Effector memory CD8-positive, alpha-beta T cell (primary cell): ENCODE measurements around the gene LRRC4B.

Experiments used
- ATAC-seq: fragments of 150-1000 bp; cut with Tn5 transposase; replicated peaks from 2 replicates; pipeline ENCODE4 v1.10.0; 2021; ENCODE audit warnings: mild to moderate bottlenecking, moderate library complexity
- DNase-seq, 3 experiments: peaks; one replicate each; pipeline ENCODE4 v3.0.0; 2021
- H3K27ac Mint-ChIP-seq, 2 donors: one replicate each; pipeline ENCODE4 v1.8.0; 2022; ENCODE audit warnings: mild to moderate bottlenecking in 2 of 2, mixed read lengths in 2 of 2, moderate library complexity in 2 of 2
- H3K27me3 Mint-ChIP-seq, 2 donors: one replicate each; pipeline ENCODE4 v1.8.0; 2022; ENCODE audit warnings: mixed read lengths in 2 of 2
- H3K36me3 Mint-ChIP-seq: one replicate; pipeline ENCODE4 v1.8.0; 2022; ENCODE audit warnings: mild to moderate bottlenecking, moderate library complexity, mixed read lengths; ENCODE audit not compliant: insufficient read depth
- H3K4me1 Mint-ChIP-seq, 2 donors: one replicate each; pipeline ENCODE4 v1.8.0; 2022; ENCODE audit warnings: low read depth in 2 of 2, mixed read lengths in 2 of 2
- H3K4me3 Mint-ChIP-seq, 2 donors: one replicate each; pipeline ENCODE4 v1.8.0; 2022; ENCODE audit warnings: mild to moderate bottlenecking in 2 of 2, mixed read lengths in 2 of 2, moderate library complexity in 2 of 2
- H3K9me3 Mint-ChIP-seq, 2 donors: one replicate each; pipeline ENCODE4 v1.8.0; 2022; ENCODE audit warnings: mixed read lengths in 2 of 2

The LRRC4B gene

DNA sequence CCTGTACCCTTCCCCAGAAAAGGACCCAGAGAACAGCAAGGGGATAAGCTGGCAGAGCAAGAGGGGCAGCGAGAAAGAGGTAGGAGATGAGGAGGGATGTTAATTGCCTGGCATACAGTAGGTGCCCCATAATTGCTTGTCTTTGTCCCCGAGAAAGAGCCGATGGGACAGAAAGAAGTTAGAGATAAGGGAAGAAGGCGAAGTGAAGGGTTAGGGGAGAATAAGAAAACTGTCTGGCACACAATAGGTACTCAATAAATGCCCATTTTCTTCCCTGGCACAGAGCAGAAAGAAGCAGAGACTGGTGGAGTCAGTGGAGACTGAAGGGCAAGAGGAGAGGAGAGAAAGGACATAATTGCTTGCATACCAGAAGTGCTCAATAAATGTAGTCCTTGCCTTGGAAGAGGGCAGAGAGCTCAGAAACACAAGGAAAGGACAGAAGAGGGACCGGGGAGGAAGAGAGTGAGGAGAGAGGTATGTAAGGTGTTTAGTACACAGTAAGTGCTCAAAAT, 73.2 kb downstream of the LRRC4B start:
- Mint-ChIP-seq H3K4me3 (no peak overlapping the region), H3K27ac (peak overlapping the region; percentile 10 to 46), H3K9me3 (no peaks in the 10 kb centered on the region), H3K27me3 (no peaks in the 10 kb centered on the region), H3K36me3 (no peaks in the 10 kb centered on the region), H3K4me1 (peaks cover 15 to 20% of the 10 kb centered on the region in 2 donors)
- no peak for ATAC-seq
- no peak for DNase-seq

DNA sequence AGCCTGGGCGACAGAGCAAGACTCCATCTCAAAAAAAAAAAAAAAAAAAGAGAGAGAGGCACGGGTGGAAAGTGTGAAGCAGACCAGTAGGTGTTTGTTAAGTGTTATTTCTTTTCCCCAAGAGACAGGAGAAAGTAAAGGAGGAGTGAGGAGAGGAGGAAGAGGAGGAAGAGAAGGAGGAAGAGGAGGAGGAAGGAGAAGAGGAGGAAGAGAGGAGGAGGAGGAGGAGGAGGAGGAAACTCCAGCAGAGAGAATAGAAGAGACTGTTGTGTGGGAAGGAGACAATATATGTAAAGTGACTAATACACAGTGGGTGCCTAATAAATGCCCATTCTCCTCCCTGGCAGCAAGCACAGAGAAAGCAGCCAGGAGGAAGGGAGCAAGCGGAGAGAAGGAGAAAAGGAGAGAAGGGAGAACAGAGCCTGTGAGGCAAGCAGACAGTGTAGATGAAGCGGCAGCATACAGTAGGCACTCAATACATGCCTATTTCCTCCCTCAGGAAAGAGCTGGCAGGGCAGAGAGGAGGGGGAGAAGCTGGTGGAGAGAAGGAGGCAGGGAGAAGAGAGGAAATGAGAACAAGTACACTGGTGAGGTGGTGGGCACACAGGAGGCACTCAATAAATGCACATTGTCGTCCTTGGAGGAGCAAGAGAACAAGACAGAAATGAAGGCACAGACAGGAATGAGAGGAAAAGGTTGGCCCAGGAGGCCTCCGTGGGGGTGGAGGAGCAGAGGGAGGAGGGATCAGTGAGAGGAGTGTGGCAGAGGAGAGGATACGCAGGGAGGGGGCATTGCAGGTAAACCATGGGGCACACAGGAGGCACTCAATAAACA, 73.8 kb downstream of the LRRC4B start:
- Mint-ChIP-seq H3K36me3 (no peaks in the 10 kb centered on the region), H3K27me3 (no peaks in the 10 kb centered on the region), H3K9me3 (no peaks in the 10 kb centered on the region), H3K4me1 (peaks cover 15 to 24% of the 10 kb centered on the region in 2 donors), H3K27ac (peak overlapping the region; percentile 10 to 21), H3K4me3 (no peak overlapping the region)
- DNase-seq (no peak), ATAC-seq (no peak)

DNA sequence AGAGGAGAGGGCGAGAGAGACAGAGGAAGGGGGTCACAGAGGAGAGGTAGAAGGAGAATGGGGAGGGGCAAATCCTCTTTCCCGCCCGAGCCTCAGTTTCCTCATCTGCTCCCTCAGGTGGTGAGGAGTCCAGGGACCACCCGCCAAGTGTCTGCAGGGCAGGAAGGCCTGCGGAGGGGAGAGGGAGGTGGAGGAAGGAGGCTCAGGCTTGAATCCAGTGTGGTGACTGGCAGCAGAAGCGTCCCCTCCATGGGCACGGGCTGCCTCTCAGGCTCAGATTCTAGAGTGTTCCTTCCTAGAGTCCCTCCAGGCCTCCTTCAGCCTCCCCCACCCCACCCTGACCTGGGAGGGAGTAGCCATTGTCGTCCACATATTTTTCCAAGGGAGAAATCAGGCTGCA, 75.1 kb downstream of the LRRC4B start:
- DNase-seq (no peak), ATAC-seq (no peak)
- H3K27me3 Mint-ChIP-seq = no peaks in the 10 kb centered on the region
- H3K4me1 Mint-ChIP-seq = peaks cover 15 to 35% of the 10 kb centered on the region in 2 donors
- peaks cover 6% of the 10 kb centered on the region for H3K36me3 Mint-ChIP-seq
- H3K9me3 Mint-ChIP-seq = no peaks in the 10 kb centered on the region
- no peak overlapping the region for H3K27ac Mint-ChIP-seq
- no peak overlapping the region for H3K4me3 Mint-ChIP-seq

DNA sequence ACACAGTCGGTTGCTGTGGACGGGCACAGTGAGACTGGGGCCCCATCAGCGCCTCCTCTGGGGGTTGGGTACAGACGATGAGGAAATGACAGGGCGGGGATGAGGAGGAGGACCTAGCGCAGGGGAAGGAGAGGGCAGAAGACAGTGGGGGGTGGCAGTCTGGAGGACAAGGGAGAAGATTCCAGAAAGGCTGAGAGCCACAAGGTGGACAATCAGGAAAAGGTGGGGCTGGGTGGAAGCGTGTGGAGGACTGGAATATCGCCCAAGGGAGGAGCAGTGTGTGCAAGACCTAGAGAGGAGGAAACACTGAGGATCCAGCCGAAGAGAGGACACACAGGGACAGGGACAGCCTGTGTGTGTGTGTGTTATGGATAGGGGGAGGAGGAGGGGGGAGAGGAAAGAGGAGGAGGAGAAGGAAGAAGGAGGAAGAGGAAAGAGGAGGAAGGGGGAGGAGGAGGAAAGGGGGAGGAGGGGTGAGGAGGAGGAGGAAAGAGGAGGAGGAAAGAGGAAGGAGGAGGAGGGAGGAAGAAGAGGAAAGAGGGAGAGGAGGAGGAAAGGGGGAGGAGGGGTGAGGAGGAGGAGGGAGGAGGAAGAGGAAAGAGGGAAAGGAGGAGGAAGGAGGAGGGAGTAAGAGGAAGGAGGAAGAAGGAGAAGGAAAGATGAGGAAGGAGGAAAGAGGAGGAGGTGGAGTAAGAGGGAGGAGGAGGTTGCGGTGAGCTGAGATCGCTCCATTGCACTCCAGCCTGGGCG, 75.8 kb downstream of the LRRC4B start:
- peak overlapping the region in 1 of 2 donors; percentile 25 for H3K4me3 Mint-ChIP-seq
- H3K27ac Mint-ChIP-seq = peak overlapping the region; percentile 1 to 80
- H3K4me1 Mint-ChIP-seq = peaks cover 17 to 36% of the 10 kb centered on the region in 2 donors
- H3K36me3 Mint-ChIP-seq = peaks cover 11% of the 10 kb centered on the region
- H3K27me3 Mint-ChIP-seq = no peaks in the 10 kb centered on the region
- no peak for DNase-seq
- H3K9me3 Mint-ChIP-seq = no peaks in the 10 kb centered on the region
- peak; percentile 69 for ATAC-seq

DNA sequence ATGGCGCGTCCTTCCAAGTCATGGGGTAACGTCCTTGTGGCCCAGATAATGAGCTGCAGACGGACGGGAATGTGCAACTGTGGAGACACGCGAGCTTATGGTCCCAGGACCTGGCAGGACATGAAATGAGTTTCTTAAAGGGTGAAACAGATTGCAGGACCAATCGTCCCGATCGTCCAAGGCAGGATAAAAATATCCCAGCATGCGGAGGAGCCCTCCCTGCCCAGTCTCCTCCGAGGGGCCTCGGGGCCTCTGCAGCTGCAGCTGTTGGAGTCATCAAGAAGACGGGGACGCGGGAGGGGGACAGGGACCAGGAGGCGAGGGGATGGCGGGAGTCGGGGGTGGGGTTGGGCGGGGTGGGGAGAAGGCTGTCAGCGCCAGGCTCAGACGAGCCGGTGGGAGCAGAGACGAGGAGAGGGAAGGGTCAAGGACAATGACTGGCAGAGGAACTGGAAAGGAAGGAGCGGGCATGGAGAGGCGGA, 77.2 kb downstream of the LRRC4B start:
- H3K27ac Mint-ChIP-seq = peak overlapping the region in 1 of 2 donors; percentile 80
- DNase-seq = no peak
- no peak for ATAC-seq
- H3K4me1 Mint-ChIP-seq = peaks cover 17 to 36% of the 10 kb centered on the region in 2 donors
- H3K4me3 Mint-ChIP-seq = peak overlapping the region in 1 of 2 donors; percentile 26
- peaks cover 15% of the 10 kb centered on the region for H3K36me3 Mint-ChIP-seq
- no peaks in the 10 kb centered on the region for H3K9me3 Mint-ChIP-seq
- H3K27me3 Mint-ChIP-seq = no peaks in the 10 kb centered on the region

DNA sequence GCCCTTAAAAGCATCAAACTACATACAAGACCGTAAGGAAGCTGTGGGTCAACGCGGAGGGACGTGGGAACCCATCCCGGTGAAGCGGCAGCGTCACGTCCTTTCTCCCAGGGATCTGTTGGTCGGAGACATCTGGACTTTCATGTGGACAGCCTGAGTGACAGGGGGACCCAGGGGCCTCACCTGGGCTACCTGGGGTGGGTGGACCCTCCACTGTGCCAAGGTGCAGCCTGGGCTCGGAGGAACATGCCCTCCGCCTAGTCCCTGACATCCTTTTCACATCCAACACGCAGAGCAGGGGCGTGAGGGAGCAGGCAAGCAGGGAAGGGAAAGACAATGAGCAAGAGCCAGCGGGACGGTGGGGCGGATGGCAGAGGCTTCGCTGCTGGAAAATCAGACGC, 77.8 kb downstream of the LRRC4B start:
- no peak for DNase-seq
- H3K27me3 Mint-ChIP-seq = no peaks in the 10 kb centered on the region
- H3K27ac Mint-ChIP-seq = peak overlapping the region in 1 of 2 donors; percentile 80
- no peaks in the 10 kb centered on the region for H3K9me3 Mint-ChIP-seq
- peaks cover 18% of the 10 kb centered on the region for H3K36me3 Mint-ChIP-seq
- H3K4me1 Mint-ChIP-seq = peaks cover 17 to 36% of the 10 kb centered on the region in 2 donors
- peak overlapping the region in 1 of 2 donors; percentile 26 for H3K4me3 Mint-ChIP-seq
- no peak for ATAC-seq

DNA sequence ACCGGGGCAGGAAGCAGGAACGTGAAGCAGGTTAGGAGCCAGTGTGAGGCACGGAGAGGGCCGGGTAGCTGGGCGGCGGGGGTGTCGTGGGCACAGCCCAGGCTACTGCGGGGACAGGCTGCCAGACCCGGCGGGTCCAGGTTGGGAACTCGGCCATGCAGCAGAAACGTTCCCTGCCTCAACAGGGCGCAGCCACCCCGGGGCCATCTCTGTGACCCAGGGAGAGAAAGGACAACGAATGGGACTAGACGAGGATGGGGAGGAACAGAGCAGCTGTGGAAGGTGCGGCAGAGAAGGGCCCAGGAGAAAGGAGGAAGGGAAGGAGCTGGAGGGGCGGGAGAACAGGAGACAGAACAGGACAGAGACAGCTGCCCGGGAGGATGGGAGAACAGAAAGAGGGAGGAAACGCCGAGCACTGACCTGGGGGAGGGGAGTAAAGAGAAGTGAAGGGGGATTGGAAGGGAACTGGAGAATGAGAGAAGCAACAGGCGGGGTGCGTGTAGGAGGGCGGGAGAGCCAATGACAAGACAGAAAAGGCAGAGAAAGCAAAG, 78.7 kb downstream of the LRRC4B start:
- Mint-ChIP-seq H3K36me3 (peaks cover 18% of the 10 kb centered on the region), H3K27ac (peak overlapping the region in 1 of 2 donors; percentile 39), H3K9me3 (no peaks in the 10 kb centered on the region), H3K4me1 (peaks cover 17 to 36% of the 10 kb centered on the region in 2 donors), H3K4me3 (no peak overlapping the region), H3K27me3 (no peaks in the 10 kb centered on the region)
- no peak for ATAC-seq
- no peak for DNase-seq

DNA sequence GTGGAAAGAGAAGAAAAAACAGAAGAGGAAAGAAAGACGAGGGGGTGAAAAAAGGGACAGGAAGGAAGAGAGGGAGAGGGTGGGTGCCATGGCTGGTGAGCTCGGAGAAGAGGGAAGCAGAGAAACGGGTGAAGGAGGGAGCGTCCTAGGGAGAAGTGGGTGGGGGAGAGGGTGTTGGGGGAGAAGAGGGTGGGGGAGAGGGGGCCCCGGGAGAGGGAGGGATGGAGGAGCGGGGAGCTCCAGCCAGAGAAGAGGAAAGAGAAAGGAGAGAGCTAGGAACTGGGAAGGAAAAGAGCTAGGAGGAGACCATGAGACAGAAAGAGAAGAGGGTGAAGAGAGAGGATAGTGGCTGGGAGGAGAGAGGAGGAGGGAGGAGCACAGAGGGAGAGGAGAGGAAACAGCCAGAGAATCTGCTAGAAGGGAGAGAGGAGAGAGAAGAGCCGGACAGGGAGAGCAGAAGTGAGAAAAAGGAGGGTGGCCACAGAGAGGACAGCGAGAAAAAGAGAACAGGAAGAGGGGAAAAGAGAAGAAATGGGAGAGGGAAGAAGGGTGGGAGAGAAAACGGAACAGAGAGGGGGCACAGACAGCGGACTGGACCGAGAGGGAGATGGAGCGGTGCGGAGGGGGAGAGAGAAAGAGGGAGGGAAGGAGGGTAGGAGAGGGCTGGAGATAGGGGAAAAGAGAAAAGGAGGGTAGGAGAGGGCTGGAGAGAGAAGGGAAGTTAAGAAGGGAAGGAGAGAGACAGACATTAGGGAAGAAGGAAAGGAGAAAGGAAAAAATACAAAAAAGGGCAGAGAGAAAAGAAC, 79.6 kb downstream of the LRRC4B start:
- DNase-seq (no peak), ATAC-seq (no peak)
- Mint-ChIP-seq H3K9me3 (no peaks in the 10 kb centered on the region), H3K4me1 (peaks cover 17 to 36% of the 10 kb centered on the region in 2 donors), H3K27me3 (no peaks in the 10 kb centered on the region), H3K27ac (peak overlapping the region; percentile 4 to 39), H3K36me3 (peaks cover 28% of the 10 kb centered on the region), H3K4me3 (no peak overlapping the region)

DNA sequence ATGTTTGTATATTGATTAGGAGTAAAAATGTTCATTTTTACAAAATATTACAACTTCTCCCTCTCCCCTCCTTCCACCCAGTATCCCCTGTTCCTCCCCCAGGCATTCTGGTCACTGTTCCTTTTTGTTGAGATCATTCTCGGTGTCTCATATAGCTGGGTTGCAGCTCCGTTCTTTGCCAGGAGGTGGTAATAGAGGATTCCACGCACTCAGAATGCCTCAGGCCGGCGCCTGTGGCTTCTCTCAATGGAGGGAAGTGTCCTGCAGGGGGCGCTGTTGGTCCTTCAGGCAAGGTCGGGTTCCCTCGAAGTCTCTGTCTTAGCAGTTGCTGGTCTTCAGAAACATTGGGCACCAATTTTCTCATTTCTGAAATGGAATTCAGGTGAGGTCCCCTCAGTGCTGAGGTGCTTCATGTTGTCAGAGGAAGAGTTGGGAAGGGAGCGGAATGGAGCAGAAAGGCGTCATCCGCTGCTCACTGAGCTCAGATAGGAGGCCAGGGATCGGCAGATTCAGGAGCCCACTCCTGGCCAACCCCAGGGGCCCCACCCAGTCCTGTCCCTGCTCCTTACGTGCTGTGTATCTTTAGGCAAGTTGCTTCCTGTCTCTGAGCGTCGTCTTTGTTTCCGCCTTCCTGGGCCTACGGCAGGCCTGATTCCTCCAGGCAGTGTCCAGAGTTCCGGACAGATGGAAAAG, 81.3 kb downstream of the LRRC4B start:
- Mint-ChIP-seq H3K27ac (peak overlapping the region; percentile 27 to 31), H3K36me3 (peaks cover 37% of the 10 kb centered on the region), H3K4me3 (no peak overlapping the region), H3K27me3 (no peaks in the 10 kb centered on the region), H3K9me3 (no peaks in the 10 kb centered on the region), H3K4me1 (peaks cover 16 to 31% of the 10 kb centered on the region in 2 donors)
- DNase-seq = peak; percentile 31 to 41 (median 41)
- no peak for ATAC-seq

DNA sequence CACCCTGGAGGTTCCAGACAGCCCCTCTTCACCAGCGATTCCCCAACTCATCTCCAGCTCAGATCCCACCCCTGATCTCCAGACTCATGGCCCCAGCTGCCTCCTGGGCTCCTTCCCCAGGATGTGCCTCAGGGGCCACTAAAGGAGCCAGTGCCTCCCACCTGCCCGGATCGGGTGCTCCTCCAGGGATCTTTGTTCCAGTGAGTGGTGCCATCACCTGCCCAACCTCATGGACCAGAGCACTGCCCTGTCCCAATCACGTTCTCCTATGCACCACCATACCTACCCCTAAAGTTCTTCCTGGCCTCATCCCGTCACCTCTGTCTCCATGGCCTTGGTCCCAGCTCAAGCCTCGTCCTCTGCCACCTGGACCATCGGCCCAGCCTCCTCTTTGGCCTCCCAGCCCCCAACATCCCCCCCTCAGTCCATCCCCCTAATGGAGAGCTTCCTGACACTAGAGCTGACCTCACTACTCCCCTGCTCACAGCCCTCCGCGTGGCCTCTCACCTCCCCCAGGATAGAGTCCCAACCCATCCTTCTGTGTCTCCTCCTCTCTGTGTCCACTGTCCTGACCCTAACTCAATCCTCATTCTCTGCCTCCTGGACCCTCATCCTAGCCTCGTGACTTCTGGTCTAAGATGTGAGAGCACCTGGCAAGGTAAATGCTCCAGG, 82.8 kb downstream of the LRRC4B start:
- no peak overlapping the region for H3K4me3 Mint-ChIP-seq
- H3K27ac Mint-ChIP-seq = peak overlapping the region in 1 of 2 donors; percentile 80
- no peaks in the 10 kb centered on the region for H3K27me3 Mint-ChIP-seq
- ATAC-seq = no peak
- H3K9me3 Mint-ChIP-seq = no peaks in the 10 kb centered on the region
- no peak for DNase-seq
- H3K36me3 Mint-ChIP-seq = peaks cover 47% of the 10 kb centered on the region
- peaks cover 9 to 18% of the 10 kb centered on the region in 2 donors for H3K4me1 Mint-ChIP-seq

DNA sequence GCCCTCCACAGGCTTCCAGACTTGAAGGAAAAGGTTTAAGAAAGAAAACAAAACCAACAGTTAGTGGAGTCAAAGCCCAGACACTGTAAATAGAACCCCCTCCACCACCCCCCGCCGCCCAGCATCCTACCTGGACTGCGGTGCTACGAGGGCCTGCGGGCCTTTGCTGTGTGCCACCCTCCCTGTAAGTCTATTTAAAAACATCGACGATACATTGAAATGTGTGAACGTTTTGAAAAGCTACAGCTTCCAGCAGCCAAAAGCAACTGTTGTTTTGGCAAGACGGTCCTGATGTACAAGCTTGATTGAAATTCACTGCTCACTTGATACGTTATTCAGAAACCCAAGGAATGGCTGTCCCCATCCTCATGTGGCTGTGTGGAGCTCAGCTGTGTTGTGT, 85.3 kb downstream of the LRRC4B start:
- ATAC-seq (no peak), DNase-seq (no peak)
- H3K27ac Mint-ChIP-seq = no peak overlapping the region
- H3K27me3 Mint-ChIP-seq = no peaks in the 10 kb centered on the region
- H3K4me3 Mint-ChIP-seq = no peak overlapping the region
- H3K4me1 Mint-ChIP-seq = peaks cover 5 to 12% of the 10 kb centered on the region in 2 donors
- no peaks in the 10 kb centered on the region for H3K9me3 Mint-ChIP-seq
- peaks cover 49% of the 10 kb centered on the region for H3K36me3 Mint-ChIP-seq
